GM12878 (cell line): ENCODE data around the gene ELAVL3. TPM values are rescaled to one million over a fixed set of nuclear protein-coding genes. Genes with fewer than 3 reads are reported as not detected.

Source experiments
- CBFB ChIP-seq: IDR thresholded peaks from 2 replicates; pipeline ENCODE4 v1.6.1; 2016; ENCODE audit warnings: antibody characterized with exemption, low read depth
- CEBPZ ChIP-seq: fragments of 150-350 bp; IDR thresholded peaks from 2 replicates; pipeline ENCODE4 v1.6.1; 2016; ENCODE audit warnings: low read depth, low read length
- EP300 ChIP-seq, 2 experiments: fragments of 150-350 bp in 1 of 2; IDR thresholded peaks; 2 replicates each; pipeline ENCODE4 v1.6.1; 2011 to 2012; ENCODE audit warnings: low read depth in 2 of 2, low read length in 2 of 2, borderline replicate concordance in 1 of 2, improper control_type of control experiment in 1 of 2, inconsistent platforms in 1 of 2; ENCODE audit not compliant: control insufficient read depth in 1 of 2
- GABPA ChIP-seq: IDR thresholded peaks from 2 replicates; pipeline ENCODE4 v1.6.1; 2014; ENCODE audit warnings: antibody characterized with exemption, low read depth, mild to moderate bottlenecking, inconsistent platforms
- GATAD2B ChIP-seq: fragments of 450-650 bp; conservative IDR thresholded peaks from 2 replicates; pipeline ENCODE4 v1.6.1; 2017; ENCODE audit warnings: low read depth, mild to moderate bottlenecking, moderate library complexity
- HDAC2 ChIP-seq: fragments of 200-600 bp; sonication (generic); IDR thresholded peaks from 2 replicates; pipeline ENCODE4 v1.6.1; 2017
- HDAC6 ChIP-seq: fragments of 200-600 bp; sonication (generic); IDR thresholded peaks from one replicate; pipeline ENCODE4 v1.8.0; 2017; ENCODE audit warnings: antibody characterized with exemption; ENCODE audit not compliant: unreplicated experiment
- JUNB ChIP-seq: IDR thresholded peaks from 2 replicates; pipeline ENCODE4 v1.6.1; 2016; ENCODE audit warnings: antibody characterized with exemption, mild to moderate bottlenecking
- KDM1A ChIP-seq: fragments of 200-600 bp; sonication (generic); IDR thresholded peaks from 2 replicates; pipeline ENCODE4 v1.6.1; 2016; ENCODE audit warnings: borderline replicate concordance
- MTA3 ChIP-seq: IDR thresholded peaks from 2 replicates; pipeline ENCODE4 v1.6.1; 2012; ENCODE audit warnings: low read length, inconsistent platforms, borderline replicate concordance
- NBN ChIP-seq: fragments of 450-650 bp; IDR thresholded peaks from 2 replicates; pipeline ENCODE4 v1.6.1; 2016
- PAX5 ChIP-seq: IDR thresholded peaks from 2 replicates; pipeline ENCODE4 v1.6.1; 2011; ENCODE audit warnings: low read depth, low read length, borderline replicate concordance
- RBBP5 ChIP-seq: fragments of 200-600 bp; sonication (generic); conservative IDR thresholded peaks from 2 replicates; pipeline ENCODE4 v1.6.1; 2016
- SIN3A ChIP-seq: IDR thresholded peaks from 2 replicates; pipeline ENCODE4 v1.6.1; 2012; ENCODE audit warnings: low read depth, low read length, improper control_type of control experiment
- USF1 ChIP-seq: IDR thresholded peaks from 2 replicates; pipeline ENCODE4 v1.6.1; 2011; ENCODE audit warnings: borderline replicate concordance, low read depth, mild to moderate bottlenecking, moderate library complexity, mixed read lengths, low read length; ENCODE audit not compliant: insufficient read depth; ENCODE audit errors: extremely low read length
- ZNF384 ChIP-seq: IDR thresholded peaks from 2 replicates; pipeline ENCODE4 v1.6.1; 2012; ENCODE audit warnings: low read depth, mild to moderate bottlenecking, low read length, improper control_type of control experiment, borderline replicate concordance
- ZSCAN29 ChIP-seq: fragments of 450-650 bp; IDR thresholded peaks from 2 replicates; pipeline ENCODE4 v1.6.1; 2017; ENCODE audit warnings: mild to moderate bottlenecking, moderate library complexity
- polyA plus RNA-seq, 11 experiments: library from polyadenylated mRNA; depleted of rRNA in 4 of 11; unstranded in 6 of 11; stranded (reverse) in 5 of 11; fragments of >200 nt; fragmentation: Nextera tagmentation in 4 of 11; fragmentation: Illumina TruSeq in 1 of 11; extraction: Ambion mirVana in 4 of 11; extraction: Trizol in 1 of 11; gene quantifications; 1 replicate in 1 of 11; 2 replicates in 10 of 11; pipeline versions ENCODE4 v1.2.1 to v1.2.3, GENCODE V29; 2011 to 2016; ENCODE audit warnings: inconsistent platforms in 2 of 11, missing spikeins in 2 of 11, low read depth in 1 of 11
- total RNA-seq, 4 experiments: library from RNA; depleted of rRNA in 3 of 4; stranded (reverse); fragments of >200 nt in 3 of 4; fragmentation: Illumina TruSeq in 1 of 4; extraction: Trizol in 1 of 4; gene quantifications; 2 replicates each; pipeline versions ENCODE4 v1.2.1 to v1.2.3, GENCODE V29; 2013 to 2021
- TF ChIP-seq, protein P1 (sequence below): IDR thresholded peaks from 2 replicates; pipeline ENCODE4 v1.6.1; 2012; ENCODE audit warnings: low read length, inconsistent platforms
- TF ChIP-seq, protein P2 (sequence below): IDR thresholded peaks from 2 replicates; pipeline ENCODE4 v1.6.1; 2012; ENCODE audit warnings: low read depth, low read length, improper control_type of control experiment
- TF ChIP-seq, protein P3 (sequence below): fragments of 450-650 bp; IDR thresholded peaks from 2 replicates; pipeline ENCODE4 v1.6.1; 2014; ENCODE audit warnings: mild to moderate bottlenecking
- TF ChIP-seq, protein P4 (sequence below): IDR thresholded peaks from 2 replicates; pipeline ENCODE4 v1.6.1; 2011; ENCODE audit warnings: low read depth, low read length, improper control_type of control experiment, borderline replicate concordance

Gene ELAVL3
- total and polyA plus RNA-seq, 10 of the 15 experiments (the other 5 are each of a cell fraction or from before 2014, with no cell fraction given): under 0.01 to 0.05 (median 0.01) TPM; not detected in 7

- TF ChIP-seq USF1: no peak
- peak; percentile 73; the same call in 1 of the 2 replicates for TF ChIP-seq SIN3A
- TF ChIP-seq HDAC6: no peak
- TF ChIP-seq, protein P1, sequence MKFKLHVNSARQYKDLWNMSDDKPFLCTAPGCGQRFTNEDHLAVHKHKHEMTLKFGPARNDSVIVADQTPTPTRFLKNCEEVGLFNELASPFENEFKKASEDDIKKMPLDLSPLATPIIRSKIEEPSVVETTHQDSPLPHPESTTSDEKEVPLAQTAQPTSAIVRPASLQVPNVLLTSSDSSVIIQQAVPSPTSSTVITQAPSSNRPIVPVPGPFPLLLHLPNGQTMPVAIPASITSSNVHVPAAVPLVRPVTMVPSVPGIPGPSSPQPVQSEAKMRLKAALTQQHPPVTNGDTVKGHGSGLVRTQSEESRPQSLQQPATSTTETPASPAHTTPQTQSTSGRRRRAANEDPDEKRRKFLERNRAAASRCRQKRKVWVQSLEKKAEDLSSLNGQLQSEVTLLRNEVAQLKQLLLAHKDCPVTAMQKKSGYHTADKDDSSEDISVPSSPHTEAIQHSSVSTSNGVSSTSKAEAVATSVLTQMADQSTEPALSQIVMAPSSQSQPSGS: no peak
- TF ChIP-seq ZSCAN29: no peak
- peak; percentile 77 for TF ChIP-seq NBN
- no peak for TF ChIP-seq JUNB
- no peak for TF ChIP-seq EP300 (IDR thresholded peaks at IDR 0.05; ENCODE audit: borderline replicate concordance in 1 of 2, control insufficient read depth in 1 of 2, low read depth in 2 of 2, low read length in 2 of 2)
- TF ChIP-seq, protein P2, sequence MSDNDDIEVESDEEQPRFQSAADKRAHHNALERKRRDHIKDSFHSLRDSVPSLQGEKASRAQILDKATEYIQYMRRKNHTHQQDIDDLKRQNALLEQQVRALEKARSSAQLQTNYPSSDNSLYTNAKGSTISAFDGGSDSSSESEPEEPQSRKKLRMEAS: no peak
- peak; percentile 77 for TF ChIP-seq GATAD2B
- TF ChIP-seq, protein P3, sequence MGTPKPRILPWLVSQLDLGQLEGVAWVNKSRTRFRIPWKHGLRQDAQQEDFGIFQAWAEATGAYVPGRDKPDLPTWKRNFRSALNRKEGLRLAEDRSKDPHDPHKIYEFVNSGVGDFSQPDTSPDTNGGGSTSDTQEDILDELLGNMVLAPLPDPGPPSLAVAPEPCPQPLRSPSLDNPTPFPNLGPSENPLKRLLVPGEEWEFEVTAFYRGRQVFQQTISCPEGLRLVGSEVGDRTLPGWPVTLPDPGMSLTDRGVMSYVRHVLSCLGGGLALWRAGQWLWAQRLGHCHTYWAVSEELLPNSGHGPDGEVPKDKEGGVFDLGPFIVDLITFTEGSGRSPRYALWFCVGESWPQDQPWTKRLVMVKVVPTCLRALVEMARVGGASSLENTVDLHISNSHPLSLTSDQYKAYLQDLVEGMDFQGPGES: no peak
- no peak for TF ChIP-seq CEBPZ
- TF ChIP-seq, protein P4, sequence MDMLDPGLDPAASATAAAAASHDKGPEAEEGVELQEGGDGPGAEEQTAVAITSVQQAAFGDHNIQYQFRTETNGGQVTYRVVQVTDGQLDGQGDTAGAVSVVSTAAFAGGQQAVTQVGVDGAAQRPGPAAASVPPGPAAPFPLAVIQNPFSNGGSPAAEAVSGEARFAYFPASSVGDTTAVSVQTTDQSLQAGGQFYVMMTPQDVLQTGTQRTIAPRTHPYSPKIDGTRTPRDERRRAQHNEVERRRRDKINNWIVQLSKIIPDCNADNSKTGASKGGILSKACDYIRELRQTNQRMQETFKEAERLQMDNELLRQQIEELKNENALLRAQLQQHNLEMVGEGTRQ: no peak
- TF ChIP-seq KDM1A: no peak
- TF ChIP-seq RBBP5: no peak
- TF ChIP-seq MTA3: no peak
- peak; percentile 90 for TF ChIP-seq GABPA
- no peak for TF ChIP-seq HDAC2
- TF ChIP-seq PAX5: no peak
- TF ChIP-seq ZNF384: no peak
- TF ChIP-seq CBFB: no peak
Measured at GRCh38 chr19:11505504-11506100, 24.8 kb upstream of the ELAVL3 start, which contains the start of gene ZNF653 (continued).
